Hippocampal formation (tissue), 2 donors: ENCODE data around the gene COL4A1.

Source experiments
- DNase-seq, 2 donors: peaks; one replicate each; lab custom pipeline; 2025; lab: John Stamatoyannopoulos, UW

COL4A1 gene

DNA sequence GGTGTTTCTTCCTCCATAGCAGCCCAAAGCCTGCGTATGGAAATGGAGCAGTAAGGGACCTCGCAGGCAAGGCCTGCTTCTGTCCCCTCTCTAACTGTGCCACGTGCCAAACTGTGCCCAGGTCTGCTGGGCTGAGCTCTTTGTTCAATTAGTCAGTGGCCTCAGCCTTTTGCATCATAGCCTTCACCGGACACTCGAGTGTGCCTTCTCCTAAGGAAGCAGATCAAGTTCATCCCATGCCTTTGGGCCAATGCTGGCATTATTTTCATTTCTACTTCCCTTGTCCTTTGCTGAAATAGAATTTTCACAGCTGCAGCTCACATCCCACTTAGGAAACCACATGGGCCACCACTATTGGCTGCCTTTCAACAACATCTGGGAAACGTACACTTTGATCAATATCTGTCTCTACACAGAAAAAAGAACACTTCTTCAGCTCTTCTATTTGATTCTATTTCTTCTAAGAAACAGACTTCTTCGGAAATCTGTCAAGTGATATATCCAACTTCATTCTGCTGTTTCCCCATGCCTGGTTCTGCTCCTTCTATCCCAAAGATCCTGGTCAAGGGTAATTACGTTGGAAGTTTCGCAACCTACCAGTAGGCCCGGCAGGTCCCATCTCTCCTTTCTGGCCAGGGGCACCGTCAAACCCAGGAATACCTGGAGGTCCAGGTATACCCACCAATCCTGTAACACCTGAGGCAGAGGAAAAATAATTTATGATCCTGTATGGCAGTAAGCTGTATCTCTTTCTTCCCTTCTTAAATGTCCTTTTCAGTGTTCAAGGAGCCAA lies 143.9 kb downstream of the COL4A1 start:
- DNase-seq, result no peak

- DNase-seq, result no peak
Observed at GRCh38 chr13:110162053-110162452, 144.9 kb downstream of the COL4A1 start.

DNA sequence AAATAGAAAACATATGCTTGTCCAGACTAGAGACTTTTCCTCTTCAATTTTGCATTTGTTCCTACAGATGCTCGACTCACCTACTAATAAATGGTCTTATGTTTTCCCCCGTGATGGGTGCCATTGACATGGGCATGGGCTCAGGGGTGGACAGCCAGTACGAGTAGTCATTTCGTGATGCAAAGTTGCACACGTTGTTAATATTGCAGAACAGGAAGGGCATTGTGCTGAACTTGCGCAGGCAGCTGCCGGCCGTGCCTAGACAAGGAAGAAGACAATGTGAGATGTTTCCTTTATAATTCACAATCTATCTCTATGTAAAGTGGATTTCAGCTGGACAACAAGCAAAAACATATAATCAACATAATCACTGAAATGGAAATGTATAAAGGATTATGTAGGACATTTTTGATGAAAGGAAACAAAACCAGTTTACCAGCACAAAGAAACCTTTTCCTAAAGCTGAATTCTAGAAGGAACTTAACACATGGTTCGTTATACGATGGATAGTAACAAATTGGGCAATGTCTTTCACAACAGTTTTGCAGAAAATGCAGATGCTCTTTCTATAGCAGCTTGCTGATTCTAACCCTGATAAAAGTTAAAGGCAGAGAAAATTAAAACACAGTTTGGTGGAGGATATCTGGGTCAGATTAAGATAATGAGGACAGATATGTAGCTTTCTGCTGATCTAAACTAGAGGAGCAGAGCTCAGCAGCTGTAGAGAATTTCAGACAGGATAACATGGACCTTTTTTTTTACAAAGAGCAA lies 145.7 kb downstream of the COL4A1 start:
- DNase-seq, result no peak

- DNase-seq, result no peak
Observed at GRCh38 chr13:110158226-110158625, 148.7 kb downstream of the COL4A1 start.

GRCh38 chr13:110157718-110158117 lies 149.2 kb downstream of the COL4A1 start:
- DNase-seq, result no peak

- DNase-seq, result no peak
Observed at GRCh38 chr13:110156301-110157049, 150.5 kb downstream of the COL4A1 start.

- DNase-seq, result no peak
Observed at GRCh38 chr13:110155072-110155471, 151.9 kb downstream of the COL4A1 start.

GRCh38 chr13:110154410-110154933 lies 152.5 kb downstream of the COL4A1 start:
- no peak for DNase-seq

DNA sequence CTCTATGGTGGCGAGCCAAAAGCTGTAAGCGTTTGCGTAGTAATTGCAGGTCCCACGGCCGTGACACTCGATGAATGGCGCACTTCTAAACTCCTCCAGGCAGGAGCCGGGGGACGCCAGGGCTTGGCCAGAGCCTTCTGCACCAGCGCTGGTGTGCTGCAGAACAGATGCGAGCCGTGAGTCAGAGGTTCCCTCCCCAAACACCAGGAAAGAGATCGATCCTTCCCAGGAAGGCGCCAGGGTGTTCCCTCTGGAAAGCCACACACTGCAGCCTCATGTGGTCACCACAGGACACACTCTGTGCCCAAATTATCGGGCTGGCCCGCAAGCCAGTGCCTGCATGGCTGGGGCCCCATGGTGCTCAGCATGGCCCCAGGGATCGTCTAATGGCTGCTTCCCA lies 154.6 kb downstream of the COL4A1 start:
- DNase-seq, result no peak

GRCh38 chr13:110151462-110151861 lies 155.5 kb downstream of the COL4A1 start:
- no peak for DNase-seq

- DNase-seq, result no peak
Observed at GRCh38 chr13:110150384-110151101, 156.4 kb downstream of the COL4A1 start.

DNA sequence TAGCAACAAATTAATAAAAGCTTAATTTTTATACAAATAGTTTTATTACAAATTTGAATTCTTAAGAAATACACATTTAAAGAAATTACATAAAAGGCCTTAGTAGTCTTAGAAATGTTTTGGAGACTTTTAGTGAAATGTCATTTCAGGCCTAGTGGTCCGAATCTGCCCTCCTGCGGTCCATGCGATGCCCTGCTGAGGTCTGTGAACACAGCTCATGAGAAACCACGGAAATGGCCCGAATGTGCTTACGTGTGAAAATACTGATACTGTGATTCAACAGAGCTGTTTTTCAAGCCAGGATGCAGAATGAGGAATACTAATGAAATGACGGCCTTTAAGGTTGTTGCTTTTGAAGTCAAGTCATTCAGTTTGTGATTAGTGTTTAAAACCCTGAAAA lies 157.9 kb downstream of the COL4A1 start:
- no peak for DNase-seq

- DNase-seq, result no peak
Observed at GRCh38 chr13:110140099-110140498, 166.9 kb downstream of the COL4A1 start.

GRCh38 chr13:110138700-110139036 lies 168.3 kb downstream of the COL4A1 start:
- DNase-seq, result no peak

- no peak for DNase-seq
Observed at GRCh38 chr13:110138010-110138699, 168.8 kb downstream of the COL4A1 start.

DNA sequence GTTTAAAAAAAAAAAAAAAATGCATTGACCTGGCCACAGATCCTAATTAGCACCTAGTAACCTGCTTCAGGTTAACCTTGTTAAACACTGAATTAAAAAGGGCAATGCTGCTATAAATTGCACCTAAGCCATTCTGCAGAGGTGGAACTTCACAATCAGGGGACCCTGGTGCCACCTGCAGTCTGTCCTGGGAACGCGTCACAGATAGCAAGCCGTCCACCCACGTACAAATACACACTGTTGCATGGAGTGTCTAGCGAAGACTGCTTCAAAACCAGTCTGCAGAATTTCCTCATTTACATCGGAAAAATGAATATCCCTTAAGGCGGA lies 169.3 kb downstream of the COL4A1 start:
- peak in 1 of 2 donors; percentile 26 for DNase-seq

- no peak for DNase-seq
Observed at GRCh38 chr13:110136660-110137585, 170.0 kb downstream of the COL4A1 start.

DNA sequence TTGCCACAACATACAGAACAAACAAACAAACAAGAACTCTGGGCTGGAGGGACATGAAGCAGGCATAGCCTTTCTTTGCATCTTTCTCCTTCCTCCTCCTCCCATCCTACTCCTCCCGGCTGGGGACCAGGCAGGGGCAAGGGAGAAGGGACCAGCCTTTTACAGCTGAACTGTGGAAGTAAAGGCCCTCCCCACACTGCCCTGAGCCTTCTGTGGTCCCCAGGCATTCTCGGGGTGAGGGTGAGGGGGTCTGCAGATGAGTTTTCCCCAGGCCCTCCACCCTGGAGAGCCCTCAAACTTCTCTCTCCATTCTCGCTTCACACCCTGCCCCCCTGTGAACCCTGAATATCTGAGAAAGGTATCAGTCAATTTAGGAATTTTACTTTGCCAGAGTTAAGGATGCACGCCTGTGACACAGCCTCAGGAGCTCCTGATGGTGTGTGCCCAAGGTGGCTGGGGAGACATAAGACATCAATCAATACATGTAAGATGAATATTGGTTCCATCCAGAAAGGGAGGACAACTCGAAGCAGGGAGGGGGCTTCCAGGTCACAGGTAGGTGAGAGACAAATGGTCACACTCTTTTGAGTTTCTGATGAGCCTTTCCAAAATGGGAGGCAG lies 170.9 kb downstream of the COL4A1 start:
- DNase-seq, result no peak

DNA sequence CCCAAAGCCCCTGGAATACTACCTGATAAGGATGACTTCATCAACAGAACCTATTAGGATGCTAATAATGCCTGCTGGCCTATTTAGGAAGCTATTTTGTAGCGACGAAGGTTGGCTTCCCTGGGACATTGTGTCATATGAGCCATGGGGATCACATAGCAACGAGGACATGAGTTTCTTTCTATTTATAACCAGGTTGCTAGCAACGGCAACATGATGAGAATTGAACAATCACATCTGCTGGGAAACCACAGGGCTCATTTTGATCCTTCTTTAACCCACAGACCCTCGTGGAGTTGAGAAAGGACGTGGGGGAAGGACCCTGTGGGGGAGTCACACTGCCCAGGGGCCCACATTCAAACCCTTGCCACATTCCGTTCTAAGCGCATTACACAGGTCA lies 172.2 kb downstream of the COL4A1 start:
- no peak for DNase-seq
